ENCODE results near the gene MACROD2. TPM values are rescaled to one million over a fixed set of nuclear protein-coding genes. Genes with fewer than 3 reads are reported as not detected.
A peak's percentile ranks its signal among the peaks of the same experiment; 100 is the strongest.

The MACROD2 gene
- polyA plus RNA-seq, 1 donor (not counting 4 experiments of a cell fraction or from before 2014, with no cell fraction given) = 0.71 TPM

- Histone ChIP-seq H3K36me3 (ENCODE audit: control insufficient read depth in 2 of 2, extremely low read depth in 1 of 2, insufficient read depth in 2 of 2, low read length in 2 of 2) (no peaks in the 10 kb centered on the region), H3K4me3 (ENCODE audit: control insufficient read depth in 2 of 3, extremely low read depth in 1 of 3, insufficient read depth in 2 of 3, low read depth in 1 of 3, low read length in 3 of 3) (no peak overlapping the region), H4K20me1 (ENCODE audit: control insufficient read depth, extremely low read depth, insufficient read depth, low read length) (no peaks in the 10 kb centered on the region), H2AFZ (ENCODE audit: control insufficient read depth, low read length) (no peak overlapping the region), H3K27ac (ENCODE audit: control insufficient read depth, insufficient read depth, low read length) (no peak overlapping the region), H3K9me1 (ENCODE audit: control insufficient read depth, extremely low read depth, insufficient read depth, low read length) (no peaks in the 10 kb centered on the region), H3K79me2 (ENCODE audit: control insufficient read depth, insufficient read depth, low read length) (no peaks in the 10 kb centered on the region), H3K27me3 (ENCODE audit: control insufficient read depth, extremely low read depth, insufficient read depth, low read length) (no peaks in the 10 kb centered on the region), H3K9ac (ENCODE audit: control insufficient read depth, extremely low read depth, insufficient read depth, low read length) (no peak overlapping the region), H3K4me1 (ENCODE audit: control insufficient read depth, extremely low read depth, insufficient read depth, low read length) (no peaks in the 10 kb centered on the region), H3K9me3 (ENCODE audit: control insufficient read depth, low read depth, low read length) (no peaks in the 10 kb centered on the region), H3K4me2 (ENCODE audit: control insufficient read depth, extremely low read depth, insufficient read depth, low read depth, low read length) (no peak overlapping the region)
- no peak for TF ChIP-seq EZH2 (IDR thresholded peaks at IDR 0.05; ENCODE audit: low read length)
- no peak for TF ChIP-seq CTCF (optimal IDR thresholded peaks at IDR 0.05 in 1 of 3, IDR thresholded peaks at IDR 0.05 in 1 of 3, conservative IDR thresholded peaks at IDR 0.05 in 1 of 3; ENCODE audit: extremely low read depth in 1 of 3, insufficient read depth in 2 of 3, low read length in 3 of 3)
- DNase-seq (ENCODE audit: low read depth, low spot score) = no peak
- dilution Hi-C loops (cut with MboI; ENCODE audit: extremely low pct_ligation_motif_present, low sequenced_read_pairs) = no loop called here
- peak; percentile 39 for FAIRE-seq
Observed at GRCh38 chr20:15339264-15339663, 1343.9 kb downstream of the MACROD2 start.

- Histone ChIP-seq H3K9ac (ENCODE audit: control insufficient read depth, extremely low read depth, insufficient read depth, low read length) (no peak overlapping the region), H3K27me3 (ENCODE audit: control insufficient read depth, extremely low read depth, insufficient read depth, low read length) (no peaks in the 10 kb centered on the region), H3K9me3 (ENCODE audit: control insufficient read depth, low read depth, low read length) (no peaks in the 10 kb centered on the region), H3K9me1 (ENCODE audit: control insufficient read depth, extremely low read depth, insufficient read depth, low read length) (no peaks in the 10 kb centered on the region), H3K4me2 (ENCODE audit: control insufficient read depth, extremely low read depth, insufficient read depth, low read depth, low read length) (no peak overlapping the region), H3K27ac (ENCODE audit: control insufficient read depth, insufficient read depth, low read length) (no peak overlapping the region), H3K4me3 (ENCODE audit: control insufficient read depth in 2 of 3, extremely low read depth in 1 of 3, insufficient read depth in 2 of 3, low read depth in 1 of 3, low read length in 3 of 3) (no peak overlapping the region), H4K20me1 (ENCODE audit: control insufficient read depth, extremely low read depth, insufficient read depth, low read length) (no peaks in the 10 kb centered on the region), H3K79me2 (ENCODE audit: control insufficient read depth, insufficient read depth, low read length) (no peaks in the 10 kb centered on the region), H3K36me3 (ENCODE audit: control insufficient read depth in 2 of 2, extremely low read depth in 1 of 2, insufficient read depth in 2 of 2, low read length in 2 of 2) (no peaks in the 10 kb centered on the region), H3K4me1 (ENCODE audit: control insufficient read depth, extremely low read depth, insufficient read depth, low read length) (no peaks in the 10 kb centered on the region), H2AFZ (ENCODE audit: control insufficient read depth, low read length) (no peak overlapping the region)
- dilution Hi-C loops (cut with MboI; ENCODE audit: extremely low pct_ligation_motif_present, low sequenced_read_pairs) = no loop called here
- FAIRE-seq = no peak
- DNase-seq (ENCODE audit: low read depth, low spot score) = no peak
- no peak for TF ChIP-seq CTCF (optimal IDR thresholded peaks at IDR 0.05 in 1 of 3, IDR thresholded peaks at IDR 0.05 in 1 of 3, conservative IDR thresholded peaks at IDR 0.05 in 1 of 3; ENCODE audit: extremely low read depth in 1 of 3, insufficient read depth in 2 of 3, low read length in 3 of 3)
- no peak for TF ChIP-seq EZH2 (IDR thresholded peaks at IDR 0.05; ENCODE audit: low read length)
Observed at GRCh38 chr20:15342991-15343523, 1347.7 kb downstream of the MACROD2 start.
